Measurements from ENCODE around the gene FOXN3. TPM values are rescaled to one million over a fixed set of nuclear protein-coding genes. Genes with fewer than 3 reads are reported as not detected.

Gene FOXN3
- total and polyA plus RNA-seq, 2 donors (not counting 3 experiments of a cell fraction or from before 2014, with no cell fraction given) = 16.9 to 41.8 TPM

DNA sequence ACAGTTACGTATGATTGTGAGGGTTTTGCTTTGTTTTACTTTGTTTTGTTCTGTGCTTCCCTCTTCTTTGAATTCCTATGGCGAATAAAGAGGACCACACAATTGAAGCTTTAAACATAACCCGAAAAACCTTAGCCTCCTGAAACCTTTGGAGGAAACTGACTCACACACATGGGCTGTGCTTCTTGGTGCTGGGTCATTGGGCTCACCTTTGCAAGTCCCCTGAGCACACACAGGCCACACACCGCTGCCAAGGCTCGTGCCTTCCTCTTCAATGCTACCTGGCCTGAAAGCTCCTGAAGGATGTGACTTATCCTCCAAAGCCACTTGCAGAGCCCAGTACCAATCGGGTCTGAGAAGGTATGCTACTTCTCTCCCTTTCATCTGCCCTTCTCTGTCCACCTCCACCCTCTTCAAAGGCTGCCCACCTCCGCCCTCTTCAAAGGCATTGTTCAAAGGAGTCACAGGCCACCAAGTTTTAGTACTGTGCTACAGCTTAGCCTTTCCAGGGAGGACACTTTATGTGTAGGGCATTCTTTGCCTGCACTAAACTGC lies 114.6 kb downstream of the FOXN3 start:
- Histone ChIP-seq H2AFZ (ENCODE audit: low read depth, low read length) (no peak overlapping the region), H3K4me1 (ENCODE audit: control insufficient read depth, extremely low read depth, insufficient read depth, low read length) (peaks cover 40% of the 10 kb centered on the region), H3K4me2 (ENCODE audit: insufficient read depth, low read length) (peak overlapping the region; percentile 73), H3K4me3 (replicated peaks in 1 of 3; ENCODE audit: insufficient read depth in 1 of 3, low read depth in 1 of 3, low read length in 3 of 3) (no peak overlapping the region), H3K9ac (replicated peaks; ENCODE audit: extremely low read depth, insufficient read depth, low read length) (no peak overlapping the region), H3K9me1 (replicated peaks; ENCODE audit: control insufficient read depth, extremely low read depth, insufficient read depth, low read length) (no peaks in the 10 kb centered on the region), H3K9me3 (replicated peaks; ENCODE audit: control insufficient read depth, insufficient read depth, low read length) (no peaks in the 10 kb centered on the region), H3K27me3 (ENCODE audit: control insufficient read depth in 2 of 2, insufficient read depth in 2 of 2, low read length in 2 of 2) (no peaks in the 10 kb centered on the region), H3K79me2 (ENCODE audit: control insufficient read depth, insufficient read depth, low read length) (no peaks in the 10 kb centered on the region), H3K27ac (ENCODE audit: insufficient read depth, low read depth, low read length) (peak overlapping the region; percentile 71), H4K20me1 (replicated peaks; ENCODE audit: control insufficient read depth, extremely low read depth, insufficient read depth, low read length) (no peaks in the 10 kb centered on the region), H3K36me3 (ENCODE audit: control insufficient read depth in 2 of 2, extremely low read depth in 1 of 2, insufficient read depth in 2 of 2, low read length in 2 of 2) (no peaks in the 10 kb centered on the region)
- CTCF ChIA-PET = interaction anchor here (0.7 to 1.5 kb wide), 3 partner anchors 125 to 632 kb away, joined by 3 read pairs; no protein-coding TSS in a partner anchor
- TF ChIP-seq FOS (IDR thresholded peaks at IDR 0.05; ENCODE audit: borderline replicate concordance, insufficient read depth, low read length) (no peak), GATA2 (IDR thresholded peaks at IDR 0.05; ENCODE audit: insufficient read depth, insufficient read length, low read depth, low read length) (no peak), POLR2AphosphoS5 (IDR thresholded peaks at IDR 0.05; ENCODE audit: insufficient read depth, low read depth, low read length) (no peak), JUN (IDR thresholded peaks at IDR 0.05; ENCODE audit: borderline replicate concordance, insufficient read depth, insufficient read length, low read depth) (no peak), POLR2A (IDR thresholded peaks at IDR 0.05; ENCODE audit: low read depth, low read length) (no peak), EZH2 (IDR thresholded peaks at IDR 0.05; ENCODE audit: borderline replicate concordance, low read depth, low read length, severe bottlenecking) (no peak), MYC (IDR thresholded peaks at IDR 0.05; ENCODE audit: low read depth, low read length) (no peak)
- TF ChIP-seq, protein P1, sequence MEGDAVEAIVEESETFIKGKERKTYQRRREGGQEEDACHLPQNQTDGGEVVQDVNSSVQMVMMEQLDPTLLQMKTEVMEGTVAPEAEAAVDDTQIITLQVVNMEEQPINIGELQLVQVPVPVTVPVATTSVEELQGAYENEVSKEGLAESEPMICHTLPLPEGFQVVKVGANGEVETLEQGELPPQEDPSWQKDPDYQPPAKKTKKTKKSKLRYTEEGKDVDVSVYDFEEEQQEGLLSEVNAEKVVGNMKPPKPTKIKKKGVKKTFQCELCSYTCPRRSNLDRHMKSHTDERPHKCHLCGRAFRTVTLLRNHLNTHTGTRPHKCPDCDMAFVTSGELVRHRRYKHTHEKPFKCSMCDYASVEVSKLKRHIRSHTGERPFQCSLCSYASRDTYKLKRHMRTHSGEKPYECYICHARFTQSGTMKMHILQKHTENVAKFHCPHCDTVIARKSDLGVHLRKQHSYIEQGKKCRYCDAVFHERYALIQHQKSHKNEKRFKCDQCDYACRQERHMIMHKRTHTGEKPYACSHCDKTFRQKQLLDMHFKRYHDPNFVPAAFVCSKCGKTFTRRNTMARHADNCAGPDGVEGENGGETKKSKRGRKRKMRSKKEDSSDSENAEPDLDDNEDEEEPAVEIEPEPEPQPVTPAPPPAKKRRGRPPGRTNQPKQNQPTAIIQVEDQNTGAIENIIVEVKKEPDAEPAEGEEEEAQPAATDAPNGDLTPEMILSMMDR (IDR thresholded peaks at IDR 0.05; ENCODE audit: extremely low read depth in 1 of 2, insufficient read depth in 1 of 2, low read depth in 1 of 2, low read length in 2 of 2) = no peak
- TF ChIP-seq, protein P2, sequence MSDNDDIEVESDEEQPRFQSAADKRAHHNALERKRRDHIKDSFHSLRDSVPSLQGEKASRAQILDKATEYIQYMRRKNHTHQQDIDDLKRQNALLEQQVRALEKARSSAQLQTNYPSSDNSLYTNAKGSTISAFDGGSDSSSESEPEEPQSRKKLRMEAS (IDR thresholded peaks at IDR 0.05; ENCODE audit: insufficient read depth, insufficient read length) = no peak
- FAIRE-seq (peak; percentile 74), DNase-seq (ENCODE audit: low read depth, low spot score) (peak; percentile 31)
- BruUV-seq (replicated peaks) = no TSS peak
- POLR2A ChIA-PET = no interaction called here
- dilution Hi-C loops (cut with MboI; ENCODE audit: extremely low pct_ligation_motif_present, low sequenced_read_pairs) = no loop called here
- intact Hi-C loops (cut with micrococcal nuclease) = loop anchor here (5.0 kb wide), 1 partner anchor 315 kb away; no protein-coding TSS in a partner anchor
